Measurements from ENCODE around the gene FAM118B.

DNA sequence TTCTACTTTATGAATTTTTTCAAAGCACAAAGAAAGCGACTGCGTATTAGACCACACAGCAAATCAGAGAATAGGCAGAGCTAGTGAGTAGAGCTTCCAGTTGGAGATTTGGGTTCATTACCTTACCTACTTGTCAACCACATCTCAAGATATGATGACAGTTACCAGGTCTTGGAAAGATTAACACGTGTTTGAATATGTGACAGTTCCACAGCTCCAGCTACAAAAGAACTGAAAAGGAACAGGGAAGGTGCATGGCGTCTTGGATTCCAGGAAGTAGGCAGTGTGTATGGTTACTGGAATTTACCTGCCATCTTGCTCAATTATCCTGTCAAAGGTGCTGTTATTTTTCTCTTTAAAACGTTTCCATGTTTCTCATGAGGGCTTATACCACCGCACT lies 76.7 kb downstream of the FAM118B start:
- TF ChIP-seq POLR2AphosphoS5 (IDR thresholded peaks at IDR 0.05) (no peak), POLR2A (IDR thresholded peaks at IDR 0.05) (no peak)
- TF ChIP-seq, protein P1, sequence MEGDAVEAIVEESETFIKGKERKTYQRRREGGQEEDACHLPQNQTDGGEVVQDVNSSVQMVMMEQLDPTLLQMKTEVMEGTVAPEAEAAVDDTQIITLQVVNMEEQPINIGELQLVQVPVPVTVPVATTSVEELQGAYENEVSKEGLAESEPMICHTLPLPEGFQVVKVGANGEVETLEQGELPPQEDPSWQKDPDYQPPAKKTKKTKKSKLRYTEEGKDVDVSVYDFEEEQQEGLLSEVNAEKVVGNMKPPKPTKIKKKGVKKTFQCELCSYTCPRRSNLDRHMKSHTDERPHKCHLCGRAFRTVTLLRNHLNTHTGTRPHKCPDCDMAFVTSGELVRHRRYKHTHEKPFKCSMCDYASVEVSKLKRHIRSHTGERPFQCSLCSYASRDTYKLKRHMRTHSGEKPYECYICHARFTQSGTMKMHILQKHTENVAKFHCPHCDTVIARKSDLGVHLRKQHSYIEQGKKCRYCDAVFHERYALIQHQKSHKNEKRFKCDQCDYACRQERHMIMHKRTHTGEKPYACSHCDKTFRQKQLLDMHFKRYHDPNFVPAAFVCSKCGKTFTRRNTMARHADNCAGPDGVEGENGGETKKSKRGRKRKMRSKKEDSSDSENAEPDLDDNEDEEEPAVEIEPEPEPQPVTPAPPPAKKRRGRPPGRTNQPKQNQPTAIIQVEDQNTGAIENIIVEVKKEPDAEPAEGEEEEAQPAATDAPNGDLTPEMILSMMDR (IDR thresholded peaks at IDR 0.05), result no peak

Data from stomach (tissue), 4 donors.